Stimulated activated CD8-positive, alpha-beta memory T cell treated with anti-CD3 and anti-CD28 coated beads, Interleukin-12 subunit alpha, Interleukin-12 subunit beta, amount 100 ng/mL, for 24 hours (primary cell): Measurements from ENCODE around the gene IGF2BP1.
"Not testable (repeated sequence)": the region's sequence is repeated elsewhere in the genome, so short reads cannot be mapped to it uniquely, and the experiment has no call there.

Experiments used
- DNase-seq: peaks from one replicate; pipeline ENCODE4 v3.0.0-alpha.2; 2020; ENCODE audit errors: extremely low read depth

IGF2BP1 gene

DNA sequence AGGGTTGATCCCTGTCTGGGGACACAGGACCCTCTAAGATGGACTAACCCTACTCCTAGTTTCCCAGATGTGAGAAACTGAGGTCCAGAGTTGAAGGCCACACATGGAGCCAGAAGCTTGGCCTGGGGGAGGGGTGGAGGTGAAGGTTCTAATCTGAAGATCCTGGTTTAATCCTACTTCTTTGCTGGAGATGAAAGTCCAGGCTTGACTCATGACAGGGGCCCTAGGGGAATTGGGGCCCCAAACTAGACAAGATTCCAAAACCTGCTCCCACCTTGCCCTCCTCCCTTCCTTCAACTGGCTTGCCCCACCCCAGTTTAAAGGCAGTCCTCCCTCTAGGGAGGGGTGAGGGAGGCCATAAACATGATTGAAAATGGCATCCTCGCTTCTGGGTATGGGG, 21.6 kb downstream of the IGF2BP1 start:
- DNase-seq = no peak

GRCh38 chr17:49020609-49021008, 23.4 kb downstream of the IGF2BP1 start:
- DNase-seq = no peak

DNA sequence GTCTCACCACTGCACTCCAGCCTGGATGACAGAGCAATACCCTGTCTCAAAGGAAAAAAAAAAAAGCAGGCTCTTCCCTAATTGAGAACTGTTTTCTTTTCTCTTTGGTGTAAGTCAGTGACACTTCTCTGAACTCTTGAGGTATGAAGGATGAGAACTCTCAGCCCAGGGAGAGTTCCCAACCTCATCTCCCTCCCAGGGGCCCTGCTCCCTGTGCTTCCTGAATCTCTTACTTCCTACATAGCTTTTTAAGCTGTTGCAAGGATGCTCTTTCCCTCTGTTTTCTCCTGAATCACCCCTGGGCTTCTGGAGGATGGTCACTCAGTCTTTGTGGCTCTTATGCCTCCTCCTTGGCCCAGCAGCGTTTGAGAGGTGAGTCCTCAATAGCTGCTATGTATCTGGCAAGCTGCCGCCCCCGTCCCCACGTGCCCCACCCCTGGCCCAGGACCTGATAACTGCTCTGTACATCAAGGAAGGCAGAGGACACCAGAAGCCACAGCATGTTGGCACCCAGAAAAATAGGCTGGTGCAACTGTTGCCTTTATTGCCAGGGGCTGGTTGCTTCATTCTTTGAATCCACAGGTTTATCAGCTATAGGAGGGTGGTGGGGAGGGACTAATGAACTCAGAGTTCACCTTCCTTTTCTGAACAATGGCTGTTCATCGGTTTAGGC, 24.0 kb downstream of the IGF2BP1 start:
- DNase-seq = no peak

- DNase-seq = no peak
Observed at GRCh38 chr17:49021768-49022103, 24.6 kb downstream of the IGF2BP1 start.

- DNase-seq = no peak
Observed at GRCh38 chr17:49022391-49022941, 25.3 kb downstream of the IGF2BP1 start.

DNA sequence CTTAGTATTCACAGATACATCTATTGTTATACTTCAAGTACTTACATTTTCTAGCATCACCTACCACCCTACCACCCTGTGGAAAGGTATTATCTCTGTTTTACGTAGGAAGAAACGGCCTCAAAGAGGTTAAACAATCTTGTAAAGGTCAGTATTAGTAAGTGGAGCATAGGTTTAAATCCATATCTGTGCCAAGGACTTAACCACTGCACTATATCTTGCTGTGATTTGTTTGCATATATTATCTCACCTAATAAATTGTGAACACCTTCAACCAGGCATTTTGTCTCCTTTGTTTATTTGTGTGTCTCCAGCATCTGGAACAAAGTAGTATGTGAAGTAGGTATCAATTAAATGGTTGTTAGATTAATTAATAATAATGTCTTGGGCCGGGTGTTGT, 27.3 kb downstream of the IGF2BP1 start:
- DNase-seq = no peak

- DNase-seq = not testable (repeated sequence)
Observed at GRCh38 chr17:49026447-49026846, 29.3 kb downstream of the IGF2BP1 start.

DNA sequence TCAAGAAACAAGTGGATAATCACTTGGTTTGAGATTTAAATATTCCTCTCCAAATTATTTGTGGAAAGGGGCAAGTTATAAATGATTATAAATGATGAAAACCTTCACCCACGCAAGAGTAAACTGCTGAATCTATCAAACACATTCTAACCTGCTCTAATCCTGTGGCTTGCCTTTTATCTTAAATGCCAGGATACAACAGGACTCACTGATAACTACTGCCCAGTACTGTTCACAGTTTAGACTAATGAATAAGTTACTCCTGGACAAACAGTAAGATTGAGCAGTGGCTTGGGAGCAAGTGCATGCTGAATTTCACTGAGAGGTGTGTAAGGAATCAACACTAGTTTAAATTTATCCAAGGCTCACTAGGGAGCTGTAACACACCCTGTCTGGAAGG, 31.1 kb downstream of the IGF2BP1 start:
- no peak for DNase-seq

DNA sequence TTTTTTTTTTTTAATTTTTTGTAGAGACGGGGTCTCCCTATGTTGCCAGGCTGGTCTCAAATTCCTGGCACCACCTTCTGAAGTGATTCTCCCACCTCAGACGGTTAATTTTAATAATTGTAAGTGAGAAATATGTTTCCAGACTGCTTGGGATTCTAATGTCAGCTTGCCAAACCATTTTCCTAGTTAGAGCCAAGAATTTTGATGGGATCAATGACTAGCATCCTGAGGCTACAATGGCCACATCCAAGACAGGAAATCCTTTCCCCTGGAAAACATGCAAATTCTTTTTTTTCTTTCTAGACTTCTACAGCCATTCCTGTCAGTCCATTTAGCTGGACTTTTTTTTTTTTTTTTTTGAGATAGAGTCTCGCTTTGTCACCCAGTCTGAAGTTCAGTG, 32.6 kb downstream of the IGF2BP1 start:
- no peak for DNase-seq

DNA sequence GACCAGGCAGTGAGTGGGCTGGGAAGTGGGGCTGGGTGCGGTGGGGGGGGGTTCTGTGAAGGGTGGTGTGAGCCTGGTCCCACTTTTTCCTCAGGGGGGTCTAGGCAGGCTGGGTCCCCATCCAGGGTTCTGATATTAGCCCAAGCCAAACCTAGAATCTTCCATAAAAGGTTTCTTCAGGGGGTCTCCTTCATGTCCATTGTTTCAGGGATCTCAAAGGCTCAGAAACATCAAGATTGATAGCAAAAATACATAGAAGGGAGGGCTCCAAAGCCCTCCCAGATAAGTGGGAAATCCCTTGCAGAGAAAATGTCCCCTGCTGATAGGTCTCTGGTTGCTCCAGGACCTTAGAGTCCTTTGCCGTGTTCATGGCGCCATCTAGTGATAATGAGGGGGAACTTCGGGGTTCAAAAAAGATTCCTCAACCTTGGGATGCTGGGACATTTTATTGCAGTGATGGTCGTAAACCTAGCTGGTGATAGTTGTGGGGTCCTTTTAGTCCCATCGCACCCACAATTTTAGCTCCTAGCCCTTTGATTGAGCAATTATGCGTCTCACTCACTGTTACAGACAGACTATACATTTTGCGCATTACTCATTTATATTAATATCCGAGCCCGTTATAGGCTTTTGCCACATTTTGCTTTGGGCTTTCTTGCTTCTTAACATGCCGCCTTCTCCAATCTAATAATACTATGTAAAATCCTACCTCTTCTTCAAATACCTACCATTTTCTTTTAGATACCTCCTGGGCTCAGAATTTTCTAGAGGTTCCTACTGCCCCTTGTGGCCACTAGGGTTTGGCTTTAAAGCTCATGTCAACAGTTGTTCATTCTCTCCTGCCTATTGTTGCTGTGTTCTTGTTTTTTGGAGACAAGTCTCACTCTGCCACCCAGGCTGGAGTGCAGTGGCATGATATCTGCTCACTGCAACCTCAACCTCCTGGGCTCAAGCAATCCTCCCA, 35.1 kb downstream of the IGF2BP1 start:
- DNase-seq = no peak

- no peak for DNase-seq
Observed at GRCh38 chr17:49035470-49036269, 38.5 kb downstream of the IGF2BP1 start.

GRCh38 chr17:49036270-49036626, 39.1 kb downstream of the IGF2BP1 start:
- DNase-seq = no peak

- no peak for DNase-seq
Observed at GRCh38 chr17:49038138-49038537, 41.0 kb downstream of the IGF2BP1 start.

GRCh38 chr17:49038544-49038943, 41.4 kb downstream of the IGF2BP1 start:
- no peak for DNase-seq

- not testable (repeated sequence) for DNase-seq
Observed at GRCh38 chr17:49039518-49039917, 42.3 kb downstream of the IGF2BP1 start.

GRCh38 chr17:49041527-49041926, 44.3 kb downstream of the IGF2BP1 start:
- DNase-seq = no peak

DNA sequence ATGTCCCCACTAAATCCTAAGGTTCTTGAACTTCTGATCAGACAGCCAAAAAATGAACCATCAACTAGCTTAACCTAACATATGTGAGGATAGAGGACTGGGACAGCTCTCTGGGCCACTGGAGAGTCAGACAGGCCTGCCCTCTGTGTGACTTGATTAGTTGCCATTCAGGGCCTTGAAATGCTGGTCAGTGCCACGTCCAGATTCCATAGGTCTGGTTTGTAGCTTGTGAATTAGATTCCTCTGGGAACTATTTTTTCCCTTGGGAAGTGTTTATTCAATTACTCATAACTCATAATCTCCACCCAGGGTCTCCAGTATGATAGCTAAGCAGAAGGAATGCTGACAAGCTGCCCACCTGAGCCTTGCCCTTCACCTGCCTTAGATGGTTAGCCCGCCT, 48.2 kb downstream of the IGF2BP1 start:
- DNase-seq = no peak

- DNase-seq = no peak
Observed at GRCh38 chr17:49046912-49047311, 49.7 kb downstream of the IGF2BP1 start.

DNA sequence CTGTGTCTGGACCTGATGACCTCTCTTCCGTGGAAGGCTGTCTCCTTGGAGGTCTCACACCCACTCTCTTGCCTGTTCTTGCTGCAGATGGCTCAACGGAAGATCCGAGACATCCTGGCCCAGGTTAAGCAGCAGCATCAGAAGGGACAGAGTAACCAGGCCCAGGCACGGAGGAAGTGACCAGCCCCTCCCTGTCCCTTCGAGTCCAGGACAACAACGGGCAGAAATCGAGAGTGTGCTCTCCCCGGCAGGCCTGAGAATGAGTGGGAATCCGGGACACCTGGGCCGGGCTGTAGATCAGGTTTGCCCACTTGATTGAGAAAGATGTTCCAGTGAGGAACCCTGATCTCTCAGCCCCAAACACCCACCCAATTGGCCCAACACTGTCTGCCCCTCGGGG, 52.1 kb downstream of the IGF2BP1 start:
- DNase-seq = no peak

DNA sequence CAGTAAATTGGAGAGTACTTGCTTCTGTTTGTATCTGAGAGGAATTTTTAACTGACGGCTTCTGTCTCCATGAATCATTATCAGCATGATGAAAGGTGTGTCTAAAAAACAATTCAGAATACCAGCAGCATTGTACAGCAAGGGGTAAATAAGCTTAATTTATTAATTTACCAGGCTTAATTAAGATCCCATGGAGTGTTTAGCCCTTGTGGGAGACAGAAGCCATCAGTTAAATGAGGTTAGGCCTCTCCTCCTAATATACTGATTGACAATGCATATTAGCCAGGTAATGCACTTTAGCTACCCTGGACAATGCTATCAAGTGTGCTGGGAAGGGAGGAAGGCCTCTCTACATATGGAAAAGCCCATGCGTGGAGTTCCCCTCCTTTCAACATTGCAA, 53.4 kb downstream of the IGF2BP1 start:
- no peak for DNase-seq

DNA sequence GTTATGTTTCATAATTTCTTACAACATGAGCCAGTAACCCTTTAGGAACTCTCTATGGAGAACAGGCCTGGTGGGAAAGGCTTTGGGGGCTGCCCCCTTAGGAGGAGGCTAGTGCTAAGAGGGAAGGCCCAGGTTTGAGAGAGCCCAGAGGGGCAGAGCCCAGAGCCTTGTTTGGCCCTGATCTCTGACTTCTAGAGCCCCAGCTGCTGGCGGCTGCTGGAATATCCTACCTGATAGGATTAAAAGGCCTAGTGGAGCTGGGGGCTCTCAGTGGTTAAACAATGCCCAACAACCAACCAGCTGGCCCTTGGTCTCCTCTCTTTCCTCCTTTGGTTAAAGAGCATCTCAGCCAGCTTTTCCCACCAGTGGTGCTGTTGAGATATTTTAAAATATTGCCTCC, 54.1 kb downstream of the IGF2BP1 start:
- no peak for DNase-seq

GRCh38 chr17:49053171-49053829, 56.1 kb downstream of the IGF2BP1 start:
- DNase-seq = no peak
